HG02798 (cell line): ENCODE data around the gene CANT1.

ENCODE experiments used
- ATAC-seq: cut with Tn5 transposase; IDR thresholded peaks from one replicate; pipeline ENCODE4 v1.9.1; 2021; ENCODE audit warnings: mild to moderate bottlenecking; ENCODE audit not compliant: unreplicated experiment, poor library complexity

CANT1 gene

GRCh38 chr17:78981010-78981888, 28.3 kb downstream of the CANT1 start:
- ATAC-seq: no peak

DNA sequence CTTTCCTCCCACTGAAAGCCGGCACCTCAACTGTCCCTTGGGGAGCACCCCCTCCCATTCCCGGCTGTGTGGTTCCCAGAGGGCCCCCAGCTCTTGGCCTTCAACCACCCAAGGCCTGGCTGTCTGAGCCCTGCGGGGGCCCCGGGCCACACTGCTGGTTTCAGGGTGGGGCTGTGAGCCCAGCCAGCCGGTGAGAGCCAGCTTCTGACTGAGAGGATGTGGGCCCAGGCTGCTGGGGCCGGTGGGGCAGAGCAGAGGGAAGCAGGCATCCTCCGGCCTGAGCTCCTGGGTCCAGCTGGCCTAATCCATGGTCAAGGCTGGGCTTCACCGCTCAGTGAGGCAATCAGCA, 29.0 kb downstream of the CANT1 start:
- no peak for ATAC-seq

GRCh38 chr17:78979780-78980623, 29.6 kb downstream of the CANT1 start, which contains the start of gene LGALS3BP:
TSS of gene LGALS3BP (minus strand) at chr17:78979923. CDS start at chr17:78977191, 2,732 bp downstream.
- no peak for ATAC-seq

GRCh38 chr17:78977997-78978973, 31.3 kb downstream of the CANT1 start:
- ATAC-seq: no peak

DNA sequence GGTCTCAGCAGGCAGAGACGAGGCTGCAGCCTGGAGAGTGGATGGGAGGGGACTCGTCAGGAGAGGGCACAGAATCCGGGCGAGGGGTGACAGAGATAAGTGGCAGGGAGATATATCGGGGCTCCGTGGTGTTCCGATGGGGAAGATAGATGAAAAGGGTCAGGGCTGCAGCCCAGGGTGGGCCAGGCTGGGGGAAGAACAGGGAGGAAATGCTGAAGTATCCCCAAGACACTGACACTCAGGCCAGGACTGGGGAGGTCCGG, 32.0 kb downstream of the CANT1 start:
- no peak for ATAC-seq

GRCh38 chr17:78976907-78977680, 32.5 kb downstream of the CANT1 start:
- no peak for ATAC-seq

GRCh38 chr17:78974635-78975591, 34.7 kb downstream of the CANT1 start:
- no peak for ATAC-seq

DNA sequence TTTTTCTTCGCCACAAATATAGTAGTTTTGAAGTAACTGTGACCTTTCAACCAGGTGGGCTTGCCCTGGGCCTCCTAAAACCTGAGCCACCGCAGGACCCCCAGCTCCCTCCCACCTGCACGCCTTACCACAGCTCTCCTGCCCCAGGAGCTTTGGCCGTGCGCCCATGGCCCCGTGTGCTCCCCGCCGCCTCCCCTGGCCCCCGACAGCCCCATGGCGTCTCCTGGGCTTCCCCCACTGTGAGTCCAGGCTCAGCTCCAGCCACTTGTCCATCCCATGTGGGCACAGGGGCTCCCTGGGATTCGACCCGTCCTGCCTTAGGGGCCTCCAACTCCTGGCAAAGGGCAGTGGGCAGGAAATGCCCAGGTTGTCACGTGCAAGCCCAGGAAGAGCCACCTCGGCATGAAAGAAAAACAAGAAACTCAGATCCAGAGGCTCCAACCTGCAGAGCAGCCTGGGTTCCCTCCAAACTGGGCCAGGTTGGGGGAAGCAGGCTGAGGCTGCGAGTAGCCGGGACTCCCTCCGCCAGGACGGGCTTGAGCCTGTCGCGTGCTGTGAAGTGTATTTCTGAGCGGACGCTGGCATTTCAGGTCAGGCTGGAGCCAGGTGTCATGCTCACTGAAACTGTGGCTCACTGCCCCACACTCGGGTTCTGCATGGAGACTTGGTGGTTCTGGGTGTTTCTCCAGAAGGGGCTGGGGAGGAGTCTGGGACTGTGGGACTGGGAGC, 35.6 kb downstream of the CANT1 start:
- ATAC-seq: no peak

- no peak for ATAC-seq
Observed at GRCh38 chr17:78973196-78973595, 36.4 kb downstream of the CANT1 start.

DNA sequence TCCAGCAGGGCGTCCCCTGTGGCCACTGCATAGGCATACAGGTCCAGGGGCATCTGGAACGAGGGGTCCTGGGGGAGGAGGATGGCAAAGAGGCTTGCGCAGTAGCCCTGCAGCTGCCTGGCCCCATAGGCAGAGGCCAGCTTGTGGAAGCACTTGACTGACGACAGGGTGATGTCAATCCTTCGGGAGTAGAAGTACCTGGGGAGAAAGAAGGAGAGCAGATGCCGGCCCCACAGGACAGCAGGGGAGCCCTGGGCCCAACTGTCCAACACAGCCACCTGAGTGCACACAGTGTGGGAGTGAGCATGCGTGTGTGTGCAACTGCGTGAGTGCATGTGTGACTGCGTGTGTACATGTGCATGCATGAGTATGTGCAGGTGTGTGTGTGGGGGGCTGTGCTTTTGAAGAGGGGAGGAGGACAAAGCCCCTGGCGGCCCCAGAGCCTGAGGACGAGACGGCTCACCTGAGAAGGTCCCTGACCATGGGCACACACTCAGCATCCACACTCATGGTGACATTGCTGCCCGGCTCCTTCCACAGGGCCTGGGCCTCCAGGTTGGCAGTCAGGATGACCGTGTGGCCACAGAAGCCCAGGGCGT, 37.0 kb downstream of the CANT1 start:
- ATAC-seq: no peak

GRCh38 chr17:78971756-78972506, 37.6 kb downstream of the CANT1 start:
- ATAC-seq: no peak

- no peak for ATAC-seq
Observed at GRCh38 chr17:78970834-78971755, 38.5 kb downstream of the CANT1 start.

- ATAC-seq: no peak
Observed at GRCh38 chr17:78969865-78970264, 39.7 kb downstream of the CANT1 start.

DNA sequence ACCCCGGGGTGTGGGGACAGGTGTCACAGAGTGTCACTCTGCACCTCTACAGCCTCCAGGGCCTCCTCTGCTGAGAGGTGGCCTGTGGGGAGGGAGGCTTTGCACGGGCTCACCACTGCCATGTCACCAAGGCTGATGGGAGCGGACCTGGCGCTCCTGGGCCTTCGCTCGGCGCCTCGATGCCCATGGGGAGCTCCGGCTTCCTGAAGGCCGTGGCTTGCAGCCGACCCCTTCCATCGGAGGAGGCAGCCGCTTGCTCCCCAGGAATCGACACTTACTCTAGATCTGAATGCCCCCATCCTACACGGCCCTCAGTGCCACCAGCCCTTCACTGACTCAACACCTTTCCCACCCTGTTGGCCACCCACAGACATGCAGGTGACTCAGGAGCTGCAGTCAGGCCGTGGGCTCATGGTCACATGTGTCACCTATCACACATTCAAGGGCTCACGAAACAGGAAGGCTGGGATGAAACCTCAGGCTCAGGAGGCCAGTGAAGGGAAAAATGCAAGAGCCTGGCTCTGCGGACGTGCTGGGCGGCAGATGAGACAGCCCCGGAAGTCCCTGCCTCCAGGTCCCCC, 41.7 kb downstream of the CANT1 start:
- ATAC-seq: no peak

GRCh38 chr17:78966910-78967600, 42.5 kb downstream of the CANT1 start:
- no peak for ATAC-seq
